ENCODE results near the gene MYO1A. TPM values are rescaled to one million over a fixed set of nuclear protein-coding genes. Genes with fewer than 3 reads are reported as not detected.

The MYO1A gene
- total and polyA plus RNA-seq, 2 of the 13 experiments (the other 11 are each of a cell fraction or from before 2014, with no cell fraction given): 5.3 to 6.0 TPM

GRCh38 chr12:57078519-57079404, 28.8 kb upstream of the MYO1A start, which contains the start of gene NEMP1 (continued):
- TF ChIP-seq ATF7 (IDR thresholded peaks at IDR 0.05) (no peak), ATF7 (CRISPR knock-in tag; IDR thresholded peaks at IDR 0.05) (no peak), MXD4 (CRISPR knock-in tag; IDR thresholded peaks at IDR 0.05) (peak; percentile 35; the same call in 1 of the 2 replicates), ZNF543 (CRISPR knock-in tag; IDR thresholded peaks at IDR 0.05) (no peak), XBP1 (CRISPR knock-in tag; IDR thresholded peaks at IDR 0.05) (no peak), ZZZ3 (CRISPR knock-in tag; IDR thresholded peaks at IDR 0.05; ENCODE audit: borderline replicate concordance) (no peak), ZNF776 (CRISPR knock-in tag; IDR thresholded peaks at IDR 0.05) (no peak), SRF (IDR thresholded peaks at IDR 0.05; ENCODE audit: low read depth, low read length) (peak; percentile 88), MAFF (IDR thresholded peaks at IDR 0.05; ENCODE audit: low read depth, low read length) (no peak), GFI1 (CRISPR knock-in tag; IDR thresholded peaks at IDR 0.05; ENCODE audit: borderline replicate concordance) (peak; percentile 60; the same call in 1 of the 2 replicates), RORA (CRISPR knock-in tag; IDR thresholded peaks at IDR 0.05) (no peak), ZNF678 (CRISPR knock-in tag; IDR thresholded peaks at IDR 0.05) (no peak), ZBED4 (CRISPR knock-in tag; IDR thresholded peaks at IDR 0.05; ENCODE audit: borderline replicate concordance) (no peak), ATF2 (CRISPR knock-in tag; IDR thresholded peaks at IDR 0.05) (no peak)
- TF ChIP-seq, protein P1, sequence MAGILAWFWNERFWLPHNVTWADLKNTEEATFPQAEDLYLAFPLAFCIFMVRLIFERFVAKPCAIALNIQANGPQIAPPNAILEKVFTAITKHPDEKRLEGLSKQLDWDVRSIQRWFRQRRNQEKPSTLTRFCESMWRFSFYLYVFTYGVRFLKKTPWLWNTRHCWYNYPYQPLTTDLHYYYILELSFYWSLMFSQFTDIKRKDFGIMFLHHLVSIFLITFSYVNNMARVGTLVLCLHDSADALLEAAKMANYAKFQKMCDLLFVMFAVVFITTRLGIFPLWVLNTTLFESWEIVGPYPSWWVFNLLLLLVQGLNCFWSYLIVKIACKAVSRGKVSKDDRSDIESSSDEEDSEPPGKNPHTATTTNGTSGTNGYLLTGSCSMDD (CRISPR knock-in tag; IDR thresholded peaks at IDR 0.05): no peak
- TF ChIP-seq, protein P2, sequence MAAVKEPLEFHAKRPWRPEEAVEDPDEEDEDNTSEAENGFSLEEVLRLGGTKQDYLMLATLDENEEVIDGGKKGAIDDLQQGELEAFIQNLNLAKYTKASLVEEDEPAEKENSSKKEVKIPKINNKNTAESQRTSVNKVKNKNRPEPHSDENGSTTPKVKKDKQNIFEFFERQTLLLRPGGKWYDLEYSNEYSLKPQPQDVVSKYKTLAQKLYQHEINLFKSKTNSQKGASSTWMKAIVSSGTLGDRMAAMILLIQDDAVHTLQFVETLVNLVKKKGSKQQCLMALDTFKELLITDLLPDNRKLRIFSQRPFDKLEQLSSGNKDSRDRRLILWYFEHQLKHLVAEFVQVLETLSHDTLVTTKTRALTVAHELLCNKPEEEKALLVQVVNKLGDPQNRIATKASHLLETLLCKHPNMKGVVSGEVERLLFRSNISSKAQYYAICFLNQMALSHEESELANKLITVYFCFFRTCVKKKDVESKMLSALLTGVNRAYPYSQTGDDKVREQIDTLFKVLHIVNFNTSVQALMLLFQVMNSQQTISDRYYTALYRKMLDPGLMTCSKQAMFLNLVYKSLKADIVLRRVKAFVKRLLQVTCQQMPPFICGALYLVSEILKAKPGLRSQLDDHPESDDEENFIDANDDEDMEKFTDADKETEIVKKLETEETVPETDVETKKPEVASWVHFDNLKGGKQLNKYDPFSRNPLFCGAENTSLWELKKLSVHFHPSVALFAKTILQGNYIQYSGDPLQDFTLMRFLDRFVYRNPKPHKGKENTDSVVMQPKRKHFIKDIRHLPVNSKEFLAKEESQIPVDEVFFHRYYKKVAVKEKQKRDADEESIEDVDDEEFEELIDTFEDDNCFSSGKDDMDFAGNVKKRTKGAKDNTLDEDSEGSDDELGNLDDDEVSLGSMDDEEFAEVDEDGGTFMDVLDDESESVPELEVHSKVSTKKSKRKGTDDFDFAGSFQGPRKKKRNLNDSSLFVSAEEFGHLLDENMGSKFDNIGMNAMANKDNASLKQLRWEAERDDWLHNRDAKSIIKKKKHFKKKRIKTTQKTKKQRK (IDR thresholded peaks at IDR 0.05; ENCODE audit: low read length): peak; percentile 80

All from HepG2 (cell line).